GM20000 (cell line): Measurements from ENCODE around the gene HS3ST2.

Experiments used
- DNase-seq: peaks from one replicate; pipeline ENCODE4 v3.0.0; 2012; ENCODE audit warnings: low spot score
- TF ChIP-seq, protein P1 (sequence below): IDR thresholded peaks from 2 replicates; pipeline ENCODE4 v1.5.1; 2012; ENCODE audit warnings: mild to moderate bottlenecking, control low read depth; ENCODE audit errors: extremely low read depth, missing control alignments

Gene HS3ST2

DNA sequence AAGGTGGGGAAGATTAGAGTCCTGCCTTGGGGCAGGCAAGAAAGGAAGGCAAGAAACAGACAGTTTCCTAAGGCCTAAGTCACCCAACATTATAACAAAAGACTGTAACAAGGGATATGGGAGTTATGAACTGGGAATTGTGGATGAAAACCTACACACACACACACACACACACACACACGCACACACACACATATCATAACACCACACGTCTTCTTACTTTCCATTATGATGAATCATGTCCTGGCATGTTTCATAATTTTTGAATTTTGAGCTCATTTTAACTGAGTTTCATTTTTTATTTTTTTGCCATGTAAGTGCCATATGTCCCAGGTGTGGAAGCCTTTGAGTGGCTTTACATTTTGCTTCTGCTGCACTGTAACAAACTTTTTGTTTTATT lies 29.9 kb downstream of the HS3ST2 start:
- DNase-seq: no peak
- TF ChIP-seq, protein P1, sequence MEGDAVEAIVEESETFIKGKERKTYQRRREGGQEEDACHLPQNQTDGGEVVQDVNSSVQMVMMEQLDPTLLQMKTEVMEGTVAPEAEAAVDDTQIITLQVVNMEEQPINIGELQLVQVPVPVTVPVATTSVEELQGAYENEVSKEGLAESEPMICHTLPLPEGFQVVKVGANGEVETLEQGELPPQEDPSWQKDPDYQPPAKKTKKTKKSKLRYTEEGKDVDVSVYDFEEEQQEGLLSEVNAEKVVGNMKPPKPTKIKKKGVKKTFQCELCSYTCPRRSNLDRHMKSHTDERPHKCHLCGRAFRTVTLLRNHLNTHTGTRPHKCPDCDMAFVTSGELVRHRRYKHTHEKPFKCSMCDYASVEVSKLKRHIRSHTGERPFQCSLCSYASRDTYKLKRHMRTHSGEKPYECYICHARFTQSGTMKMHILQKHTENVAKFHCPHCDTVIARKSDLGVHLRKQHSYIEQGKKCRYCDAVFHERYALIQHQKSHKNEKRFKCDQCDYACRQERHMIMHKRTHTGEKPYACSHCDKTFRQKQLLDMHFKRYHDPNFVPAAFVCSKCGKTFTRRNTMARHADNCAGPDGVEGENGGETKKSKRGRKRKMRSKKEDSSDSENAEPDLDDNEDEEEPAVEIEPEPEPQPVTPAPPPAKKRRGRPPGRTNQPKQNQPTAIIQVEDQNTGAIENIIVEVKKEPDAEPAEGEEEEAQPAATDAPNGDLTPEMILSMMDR: no peak

DNA sequence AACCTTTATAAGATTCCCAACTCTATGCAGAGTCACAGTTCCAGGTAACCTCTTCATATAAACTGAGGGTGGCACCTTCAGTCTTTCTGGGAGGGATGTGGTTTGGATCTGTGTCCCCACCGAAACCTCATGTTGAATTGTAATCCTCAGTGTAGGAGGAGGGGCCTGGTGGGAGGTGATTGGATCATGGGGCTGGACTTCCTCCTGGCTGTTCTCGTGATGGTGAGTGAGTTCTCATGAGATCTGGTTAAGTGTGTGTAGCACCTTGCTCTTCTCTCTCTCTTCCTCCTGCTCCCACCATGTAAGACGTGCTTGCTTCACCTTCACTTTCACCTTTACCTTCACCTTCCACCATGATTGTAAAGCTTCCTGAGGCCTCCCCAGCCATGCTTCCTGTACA lies 30.5 kb downstream of the HS3ST2 start:
- TF ChIP-seq, protein P1: no peak
- DNase-seq: no peak

DNA sequence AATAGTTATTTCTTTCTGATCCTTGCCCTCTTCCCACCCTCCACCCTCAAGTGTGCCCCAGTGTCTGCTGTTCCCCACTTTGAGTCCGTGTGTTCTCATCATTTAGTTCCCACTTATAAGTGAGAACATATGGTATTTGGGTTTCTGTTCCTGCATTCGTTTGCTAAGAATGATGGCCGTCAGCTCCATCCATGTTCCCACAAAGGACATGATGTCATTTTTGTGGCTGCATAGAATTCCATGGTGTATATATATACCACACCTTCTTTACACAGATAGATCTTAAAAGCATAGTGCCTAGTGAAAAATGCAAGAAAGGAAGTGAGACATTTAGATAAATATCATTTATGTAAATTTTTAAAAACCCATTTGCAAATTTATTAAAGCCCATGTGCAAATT lies 33.1 kb downstream of the HS3ST2 start:
- no peak for DNase-seq
- TF ChIP-seq, protein P1: no peak

DNA sequence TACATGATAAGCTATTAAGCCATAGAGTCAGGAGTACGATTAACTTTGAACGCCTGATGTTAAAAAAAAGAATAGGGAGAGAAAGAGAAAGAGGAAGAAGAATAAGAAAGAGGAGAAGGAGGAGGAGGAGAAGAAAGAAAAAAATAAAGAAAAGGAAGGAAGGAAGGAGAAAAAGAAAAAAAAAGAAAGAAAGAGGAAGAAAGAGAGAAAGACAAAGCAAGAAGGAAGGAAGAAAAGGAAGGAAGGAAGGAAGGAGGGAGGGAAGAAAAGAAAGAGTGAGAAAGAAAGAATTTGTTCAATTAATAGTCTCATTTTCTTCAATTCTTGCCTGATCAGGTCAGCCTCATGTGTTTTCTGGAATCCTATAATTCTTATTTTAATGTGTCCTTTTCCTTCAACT lies 33.7 kb downstream of the HS3ST2 start:
- TF ChIP-seq, protein P1: no peak
- no peak for DNase-seq

DNA sequence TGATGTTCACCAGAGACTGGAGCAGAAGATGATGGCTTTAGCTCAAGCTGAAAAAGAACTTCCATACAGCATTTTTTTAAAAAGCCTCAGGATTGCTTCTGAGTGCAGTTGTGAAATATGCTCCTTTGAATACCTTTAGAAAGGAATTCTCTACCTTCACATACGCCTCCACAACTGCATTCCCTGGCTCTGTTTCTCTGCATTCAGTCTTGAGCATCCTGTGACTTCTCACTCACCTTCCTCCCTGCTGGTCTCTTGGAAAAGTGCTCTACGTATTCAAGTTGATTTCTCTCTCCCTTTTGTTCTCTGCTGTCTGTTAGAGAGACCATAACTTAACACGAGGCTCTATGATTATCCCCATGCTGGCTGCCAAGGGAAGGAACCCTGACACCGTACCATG lies 34.5 kb downstream of the HS3ST2 start:
- TF ChIP-seq, protein P1: no peak
- no peak for DNase-seq

DNA sequence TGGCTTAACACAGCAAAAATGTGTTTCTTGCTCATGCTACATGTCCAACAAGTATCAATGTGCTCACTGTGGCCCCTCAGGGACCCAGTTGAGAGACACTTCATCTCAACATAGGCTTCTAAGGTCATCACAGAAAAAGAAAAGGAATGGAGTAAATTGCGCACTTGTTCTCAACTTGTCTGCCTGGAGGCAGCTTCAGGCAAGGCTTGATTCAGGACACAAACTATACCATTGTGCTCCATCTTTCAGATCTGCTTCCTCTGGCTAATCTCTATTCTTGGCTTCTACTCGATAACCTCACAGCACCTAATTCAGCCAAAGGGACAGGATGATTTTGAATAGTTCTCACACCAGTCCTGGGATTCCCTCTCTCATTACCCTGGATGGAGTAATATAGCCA lies 35.6 kb downstream of the HS3ST2 start:
- DNase-seq: no peak
- TF ChIP-seq, protein P1: no peak

DNA sequence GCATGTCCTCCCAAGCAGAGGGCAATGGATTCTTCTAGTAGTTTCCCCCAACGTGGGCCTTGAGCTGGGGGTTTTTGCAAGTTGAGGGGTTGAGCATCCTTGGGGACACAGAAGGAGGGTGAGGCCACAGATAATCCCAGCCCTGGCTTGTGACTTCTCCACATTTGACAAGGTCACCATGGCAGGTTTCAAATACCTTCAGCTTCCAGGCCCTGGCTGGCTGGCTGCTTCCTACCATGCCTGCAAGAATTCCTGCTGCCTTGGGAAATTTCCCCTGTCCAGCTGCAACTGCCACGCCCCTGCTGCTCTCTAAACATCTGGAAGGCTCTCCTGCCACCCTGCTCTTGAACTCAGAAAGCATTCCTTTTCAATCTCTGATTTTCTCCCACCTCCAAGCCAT lies 41.3 kb downstream of the HS3ST2 start:
- no peak for DNase-seq
- TF ChIP-seq, protein P1: no peak
